ENCODE results near the gene SLC39A11.

The SLC39A11 gene

DNA sequence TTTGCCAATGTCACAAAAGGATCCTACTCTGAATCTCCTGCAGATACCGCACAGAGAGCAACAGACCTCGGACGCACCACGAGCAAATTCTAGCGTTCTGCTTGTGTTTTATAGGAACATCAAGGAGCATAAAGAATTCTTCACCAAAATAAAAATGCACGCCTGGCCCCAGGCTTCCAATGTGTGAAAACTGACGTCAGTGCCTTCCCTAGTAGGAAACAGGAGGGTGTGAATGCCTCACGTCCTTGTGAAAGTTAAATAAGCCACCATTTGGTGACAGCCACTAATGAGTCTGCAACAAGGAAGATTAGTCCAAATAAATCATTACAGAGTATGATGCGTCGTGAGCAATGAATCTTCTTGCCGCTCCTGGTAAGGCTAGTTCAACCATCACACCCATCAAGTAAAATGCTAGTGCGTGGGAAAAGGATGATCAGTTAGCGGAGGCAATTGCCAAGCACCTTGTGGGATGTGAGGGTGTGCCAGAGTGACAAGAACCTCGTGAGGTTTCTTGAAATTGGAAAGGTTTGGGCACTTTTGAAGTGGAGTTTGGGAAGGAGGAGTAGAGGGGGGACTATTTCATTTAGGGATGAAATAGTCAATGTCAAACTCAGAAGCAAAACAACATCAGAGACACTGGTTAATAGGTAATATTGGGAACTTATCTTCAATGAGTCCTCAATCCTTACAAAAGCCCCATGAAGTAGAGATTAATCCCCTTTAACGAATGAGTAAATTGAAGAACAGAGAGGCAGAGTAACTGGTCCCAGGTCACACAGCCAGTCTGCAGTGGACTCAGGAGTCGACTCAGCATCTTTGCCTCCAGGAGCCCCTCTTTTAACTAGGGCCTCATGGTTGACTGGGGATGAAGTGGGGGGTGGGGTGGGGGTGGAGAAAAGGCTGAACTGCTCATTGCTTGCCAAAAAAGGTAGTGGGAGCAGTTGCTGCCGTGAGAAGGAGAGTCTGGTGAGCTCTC, 238.8 kb downstream of the SLC39A11 start:
- no peak for DNase-seq (ENCODE audit: extremely low spot score)
- TF ChIP-seq ZNF384 (IDR thresholded peaks at IDR 0.05) (no peak), SP1 (IDR thresholded peaks at IDR 0.05) (no peak), NFRKB (IDR thresholded peaks at IDR 0.05) (no peak), BHLHE40 (IDR thresholded peaks at IDR 0.05; ENCODE audit: borderline replicate concordance) (no peak), TARDBP (IDR thresholded peaks at IDR 0.05) (no peak), LEF1 (IDR thresholded peaks at IDR 0.05; ENCODE audit: borderline replicate concordance) (no peak), SUZ12 (IDR thresholded peaks at IDR 0.05) (no peak), L3MBTL2 (conservative IDR thresholded peaks at IDR 0.05) (no peak), FOXM1 (IDR thresholded peaks at IDR 0.05; ENCODE audit: borderline replicate concordance) (no peak), HDGF (IDR thresholded peaks at IDR 0.05; ENCODE audit: borderline replicate concordance) (no peak), ARNT (IDR thresholded peaks at IDR 0.05) (no peak), ELF4 (IDR thresholded peaks at IDR 0.05) (no peak), FOXK2 (IDR thresholded peaks at IDR 0.05) (no peak), CTBP1 (IDR thresholded peaks at IDR 0.05; ENCODE audit: borderline replicate concordance) (no peak), FOXA1 (IDR thresholded peaks at IDR 0.05) (no peak)
- TF ChIP-seq, protein P1, sequence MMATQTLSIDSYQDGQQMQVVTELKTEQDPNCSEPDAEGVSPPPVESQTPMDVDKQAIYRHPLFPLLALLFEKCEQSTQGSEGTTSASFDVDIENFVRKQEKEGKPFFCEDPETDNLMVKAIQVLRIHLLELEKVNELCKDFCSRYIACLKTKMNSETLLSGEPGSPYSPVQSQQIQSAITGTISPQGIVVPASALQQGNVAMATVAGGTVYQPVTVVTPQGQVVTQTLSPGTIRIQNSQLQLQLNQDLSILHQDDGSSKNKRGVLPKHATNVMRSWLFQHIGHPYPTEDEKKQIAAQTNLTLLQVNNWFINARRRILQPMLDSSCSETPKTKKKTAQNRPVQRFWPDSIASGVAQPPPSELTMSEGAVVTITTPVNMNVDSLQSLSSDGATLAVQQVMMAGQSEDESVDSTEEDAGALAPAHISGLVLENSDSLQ (IDR thresholded peaks at IDR 0.05), result no peak
- CTCF ChIA-PET, result no interaction called here
- POLR2A ChIA-PET, result no interaction called here

DNA sequence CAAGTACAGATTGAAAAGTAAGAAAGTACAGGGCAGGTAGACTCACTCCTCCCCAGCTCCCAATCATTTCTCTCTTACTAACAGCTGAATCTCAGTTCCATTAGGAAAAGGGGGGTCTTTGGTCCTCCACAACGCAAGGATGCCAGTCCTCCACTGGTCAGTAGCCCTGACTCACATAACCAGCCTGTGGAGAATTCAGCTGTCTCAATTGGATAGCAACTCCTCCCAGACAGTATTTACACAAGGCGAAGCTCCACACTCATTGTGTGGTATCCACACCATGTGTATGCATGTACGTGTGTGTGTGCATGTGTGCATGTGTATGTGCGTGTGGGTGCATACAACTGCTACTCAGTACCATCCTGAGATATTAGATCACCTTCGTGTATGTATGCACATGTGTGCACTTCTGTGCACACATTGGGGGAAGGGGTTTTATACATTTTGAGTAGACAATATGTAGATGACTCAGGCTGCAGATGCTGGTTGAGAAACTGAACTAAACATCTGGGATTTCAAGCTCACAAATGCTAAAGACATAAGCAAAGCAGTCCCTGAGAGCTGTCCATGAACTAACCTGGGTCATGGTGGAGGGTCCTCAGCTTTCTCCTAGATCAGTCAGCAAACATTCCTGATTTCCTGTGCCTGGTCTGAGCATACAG, 240.1 kb downstream of the SLC39A11 start:
- CTCF ChIA-PET, result no interaction called here
- POLR2A ChIA-PET, result no interaction called here
- TF ChIP-seq TARDBP (IDR thresholded peaks at IDR 0.05) (no peak), FOXK2 (IDR thresholded peaks at IDR 0.05) (no peak), L3MBTL2 (conservative IDR thresholded peaks at IDR 0.05) (no peak), NFRKB (IDR thresholded peaks at IDR 0.05) (no peak), LEF1 (IDR thresholded peaks at IDR 0.05; ENCODE audit: borderline replicate concordance) (no peak), FOXA1 (IDR thresholded peaks at IDR 0.05) (no peak), SUZ12 (IDR thresholded peaks at IDR 0.05) (no peak), CTBP1 (IDR thresholded peaks at IDR 0.05; ENCODE audit: borderline replicate concordance) (no peak), FOXM1 (IDR thresholded peaks at IDR 0.05; ENCODE audit: borderline replicate concordance) (no peak), HDGF (IDR thresholded peaks at IDR 0.05; ENCODE audit: borderline replicate concordance) (no peak), ARNT (IDR thresholded peaks at IDR 0.05) (no peak), ELF4 (IDR thresholded peaks at IDR 0.05) (no peak), BHLHE40 (IDR thresholded peaks at IDR 0.05; ENCODE audit: borderline replicate concordance) (no peak), ZNF384 (IDR thresholded peaks at IDR 0.05) (no peak), SP1 (IDR thresholded peaks at IDR 0.05) (no peak)
- TF ChIP-seq, protein P1 (IDR thresholded peaks at IDR 0.05), result no peak
- DNase-seq (ENCODE audit: extremely low spot score), result no peak

DNA sequence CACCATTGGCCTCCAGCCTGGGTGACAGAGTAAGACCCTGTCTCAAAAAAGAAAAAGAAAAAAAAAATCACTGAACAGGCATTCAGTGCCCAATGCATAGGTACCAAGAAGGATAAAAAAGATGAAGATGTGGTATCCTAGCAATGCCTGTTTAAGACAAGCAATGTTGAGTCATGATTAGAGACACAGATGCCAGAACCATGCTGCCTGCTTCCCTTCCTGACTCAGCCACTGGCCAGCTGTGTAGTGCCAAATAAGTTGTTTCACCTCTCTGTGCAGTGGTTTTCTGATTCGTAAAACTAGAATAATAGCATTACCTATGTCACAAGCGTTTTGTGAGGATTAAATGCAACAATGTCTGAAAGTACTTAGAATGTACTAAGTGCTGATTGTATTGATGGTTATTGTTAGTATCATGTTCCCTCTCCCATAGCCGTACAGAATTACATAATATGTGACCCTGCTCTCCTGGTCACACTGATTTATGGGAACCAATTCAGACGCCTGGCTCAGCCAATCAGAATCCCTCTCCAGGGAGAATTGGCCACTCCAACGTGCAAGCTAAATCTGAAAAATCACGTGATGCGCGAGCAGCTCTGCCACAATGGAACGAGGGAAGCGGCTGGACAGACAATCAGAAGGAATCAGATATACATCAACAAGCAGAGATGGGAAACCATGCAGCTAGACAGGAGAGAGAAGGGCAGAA, 241.9 kb downstream of the SLC39A11 start:
- DNase-seq (ENCODE audit: extremely low spot score), result no peak
- TF ChIP-seq FOXK2 (IDR thresholded peaks at IDR 0.05) (no peak), ELF4 (IDR thresholded peaks at IDR 0.05) (no peak), ARNT (IDR thresholded peaks at IDR 0.05) (no peak), SP1 (IDR thresholded peaks at IDR 0.05) (no peak), FOXM1 (IDR thresholded peaks at IDR 0.05; ENCODE audit: borderline replicate concordance) (no peak)
- TF ChIP-seq, protein P1 (IDR thresholded peaks at IDR 0.05), result no peak
- ChIA-PET CTCF (no interaction called here), POLR2A (no interaction called here)

DNA sequence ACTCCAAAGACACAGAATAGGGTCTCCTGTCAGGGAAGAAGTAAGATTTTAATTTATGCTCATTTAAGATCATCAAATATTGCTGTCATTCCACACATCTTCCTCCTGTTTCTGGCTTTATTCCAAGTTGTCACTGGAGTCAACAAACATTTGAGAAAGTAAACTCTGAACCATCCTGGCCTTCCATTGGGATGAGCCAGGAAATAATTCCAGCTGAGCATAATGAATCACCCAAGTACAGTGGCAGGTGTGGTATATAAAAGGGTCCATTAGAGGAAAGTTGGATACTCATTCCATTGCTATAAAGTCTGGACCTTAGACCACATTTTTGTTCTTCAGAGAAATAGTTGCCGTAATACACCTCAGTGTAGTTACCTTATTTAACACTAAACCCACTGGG, 246.1 kb downstream of the SLC39A11 start:
- ChIA-PET POLR2A (no interaction called here), CTCF (no interaction called here)
- DNase-seq (ENCODE audit: extremely low spot score), result no peak
- TF ChIP-seq ZNF384 (IDR thresholded peaks at IDR 0.05), result no peak
- no peak for TF ChIP-seq FOXA1 (IDR thresholded peaks at IDR 0.05)
- TF ChIP-seq TARDBP (IDR thresholded peaks at IDR 0.05), result no peak
- no peak for TF ChIP-seq CTBP1 (IDR thresholded peaks at IDR 0.05; ENCODE audit: borderline replicate concordance)
- no peak for TF ChIP-seq ELF4 (IDR thresholded peaks at IDR 0.05)
- TF ChIP-seq L3MBTL2 (conservative IDR thresholded peaks at IDR 0.05), result no peak
- no peak for TF ChIP-seq HDGF (IDR thresholded peaks at IDR 0.05; ENCODE audit: borderline replicate concordance)
- no peak for TF ChIP-seq SUZ12 (IDR thresholded peaks at IDR 0.05)
- no peak for TF ChIP-seq SP1 (IDR thresholded peaks at IDR 0.05)
- TF ChIP-seq, protein P1 (IDR thresholded peaks at IDR 0.05), result no peak
- no peak for TF ChIP-seq NFRKB (IDR thresholded peaks at IDR 0.05)
- no peak for TF ChIP-seq LEF1 (IDR thresholded peaks at IDR 0.05; ENCODE audit: borderline replicate concordance)
- no peak for TF ChIP-seq FOXM1 (IDR thresholded peaks at IDR 0.05; ENCODE audit: borderline replicate concordance)
- no peak for TF ChIP-seq BHLHE40 (IDR thresholded peaks at IDR 0.05; ENCODE audit: borderline replicate concordance)
